CD14-positive monocyte (primary cell): ENCODE measurements around the gene ALG6. TPM values are rescaled to one million over a fixed set of nuclear protein-coding genes. Genes with fewer than 3 reads are reported as not detected.

Source experiments
- DNase-seq, 3 donors: peaks; one replicate each; pipeline ENCODE4 v3.0.0-alpha.2; 2011 to 2022
- H2AFZ ChIP-seq: 2 replicates; pipeline ENCODE4 v1.6.0; 2012; ENCODE audit warnings: mild to moderate bottlenecking, low read depth, low read length, inconsistent platforms; ENCODE audit not compliant: insufficient read depth, poor library complexity, severe bottlenecking
- H3K27ac ChIP-seq, 2 donors: 1 replicate in 1 of 2; 2 replicates in 1 of 2; pipeline ENCODE4 v1.5.1; 2012 to 2013; ENCODE audit warnings: low read length in 2 of 2, control low read depth in 1 of 2, inconsistent platforms in 1 of 2, low read depth in 1 of 2, mild to moderate bottlenecking in 1 of 2
- H3K27me3 ChIP-seq, 2 donors: one replicate each; pipeline versions ENCODE4 v1.6.0 to v1.6.1; 2011 to 2013; ENCODE audit warnings: low read length in 2 of 2; ENCODE audit not compliant: control insufficient read depth in 2 of 2, insufficient read depth in 2 of 2
- H3K36me3 ChIP-seq, 2 donors: replicated peaks in 1 of 2; 1 replicate in 1 of 2; 2 replicates in 1 of 2; pipeline versions ENCODE4 v1.5.1 to v1.6.1; 2012 to 2013; ENCODE audit warnings: low read length in 2 of 2, control low read depth in 1 of 2, inconsistent platforms in 1 of 2, mild to moderate bottlenecking in 1 of 2; ENCODE audit not compliant: insufficient read depth in 2 of 2, control insufficient read depth in 1 of 2
- H3K4me1 ChIP-seq, 2 donors: 1 replicate in 1 of 2; 2 replicates in 1 of 2; pipeline versions ENCODE4 v1.5.1 to v1.6.1; 2012 to 2013; ENCODE audit warnings: low read length in 2 of 2, control low read depth in 1 of 2, inconsistent platforms in 1 of 2, mild to moderate bottlenecking in 1 of 2, moderate library complexity in 1 of 2; ENCODE audit not compliant: insufficient read depth in 2 of 2, control insufficient read depth in 1 of 2
- H3K4me2 ChIP-seq: replicated peaks from 2 replicates; pipeline ENCODE3; 2012; ENCODE audit warnings: low read length, moderate library complexity, mild to moderate bottlenecking; ENCODE audit not compliant: poor library complexity, severe bottlenecking; ENCODE audit errors: extremely low read depth
- H3K4me3 ChIP-seq, 3 experiments: fragments of 200-600 bp in 1 of 3; sonication (generic) in 1 of 3; replicated peaks in 1 of 3; 1 replicate in 2 of 3; 2 replicates in 1 of 3; pipeline ENCODE4 v1.5.1; 2011 to 2013; ENCODE audit warnings: low read length in 3 of 3, mild to moderate bottlenecking in 3 of 3, control low read depth in 2 of 3, low read depth in 2 of 3, inconsistent platforms in 1 of 3, moderate library complexity in 1 of 3
- H3K79me2 ChIP-seq: 2 replicates; pipeline ENCODE4 v1.6.0; 2012; ENCODE audit warnings: mild to moderate bottlenecking, control low read depth, inconsistent platforms, low read length, moderate library complexity; ENCODE audit not compliant: insufficient read depth
- H3K9ac ChIP-seq: 2 replicates; pipeline ENCODE4 v1.6.0; 2017; ENCODE audit warnings: low read length, mild to moderate bottlenecking; ENCODE audit not compliant: insufficient read depth, poor library complexity, severe bottlenecking
- H3K9me3 ChIP-seq, 2 donors: replicated peaks in 1 of 2; 1 replicate in 1 of 2; 2 replicates in 1 of 2; pipeline versions ENCODE4 v1.5.1 to v1.6.1; 2012 to 2013; ENCODE audit warnings: low read length in 2 of 2, control low read depth in 1 of 2; ENCODE audit not compliant: control insufficient read depth in 1 of 2, insufficient read depth in 1 of 2
- H4K20me1 ChIP-seq: 2 replicates; pipeline ENCODE4 v1.6.0; 2012; ENCODE audit warnings: mild to moderate bottlenecking, low read length, control low read depth, moderate library complexity; ENCODE audit not compliant: insufficient read depth
- H3K27ac Mint-ChIP-seq, 7 donors: one replicate each; pipeline ENCODE4 v1.8.0; 2020; ENCODE audit warnings: mild to moderate bottlenecking in 7 of 7, mixed read lengths in 7 of 7, moderate library complexity in 6 of 7, inconsistent platforms in 2 of 7
- H3K27me3 Mint-ChIP-seq, 3 donors: one replicate each; pipeline ENCODE4 v1.8.0; 2021 to 2022; ENCODE audit warnings: low read depth in 3 of 3, mild to moderate bottlenecking in 3 of 3, mixed read lengths in 3 of 3, moderate library complexity in 3 of 3, inconsistent platforms in 1 of 3
- H3K36me3 Mint-ChIP-seq, 2 donors: one replicate each; pipeline ENCODE4 v1.8.0; 2020; ENCODE audit warnings: mixed read lengths in 2 of 2, inconsistent platforms in 1 of 2, mild to moderate bottlenecking in 1 of 2
- H3K4me1 Mint-ChIP-seq: one replicate; pipeline ENCODE4 v1.8.0; 2020; ENCODE audit warnings: mild to moderate bottlenecking, mixed read lengths
- H3K4me3 Mint-ChIP-seq, 2 donors: one replicate each; pipeline ENCODE4 v1.8.0; 2020; ENCODE audit warnings: mild to moderate bottlenecking in 2 of 2, mixed read lengths in 2 of 2, moderate library complexity in 1 of 2
- H3K9me3 Mint-ChIP-seq, 7 donors: one replicate each; pipeline ENCODE4 v1.8.0; 2020 to 2022; ENCODE audit warnings: mixed read lengths in 7 of 7, mild to moderate bottlenecking in 6 of 7, moderate library complexity in 6 of 7, inconsistent platforms in 2 of 7
- WGBS: methylation state at CpG from one replicate; pipeline ENCODE4 v1.1.5; 2013; ENCODE audit warnings: missing lambda C conversion rate; ENCODE audit not compliant: insufficient coverage; 5-methylcytosine and 5-hydroxymethylcytosine counted together
- intact Hi-C, 2 donors: fragments of 100-400 bp; cut with micrococcal nuclease; formaldehyde crosslinking; loops; one replicate each; pipeline versions ENCODE4 v1.15.0 to v1.15.1; 2023
- polyA plus RNA-seq, 3 donors: library from polyadenylated mRNA; depleted of rRNA in 1 of 3; unstranded in 2 of 3; stranded (reverse) in 1 of 3; fragments of 300-500 nt in 2 of 3; fragments of >200 nt in 1 of 3; fragmentation: Illumina TruSeq in 2 of 3; gene quantifications; 1 replicate in 2 of 3; 2 replicates in 1 of 3; pipeline ENCODE4 v1.2.3, GENCODE V29; 2012 to 2021
- TF ChIP-seq, protein P1 (sequence below): fragments of 200-600 bp; IDR thresholded peaks from one replicate; pipeline ENCODE4 v1.8.0; 2022; ENCODE audit warnings: antibody characterized with exemption, mild to moderate bottlenecking

Gene ALG6
- polyA plus RNA-seq, 3 donors, result 9.3 to 24.7 (median 20.2) TPM

DNA sequence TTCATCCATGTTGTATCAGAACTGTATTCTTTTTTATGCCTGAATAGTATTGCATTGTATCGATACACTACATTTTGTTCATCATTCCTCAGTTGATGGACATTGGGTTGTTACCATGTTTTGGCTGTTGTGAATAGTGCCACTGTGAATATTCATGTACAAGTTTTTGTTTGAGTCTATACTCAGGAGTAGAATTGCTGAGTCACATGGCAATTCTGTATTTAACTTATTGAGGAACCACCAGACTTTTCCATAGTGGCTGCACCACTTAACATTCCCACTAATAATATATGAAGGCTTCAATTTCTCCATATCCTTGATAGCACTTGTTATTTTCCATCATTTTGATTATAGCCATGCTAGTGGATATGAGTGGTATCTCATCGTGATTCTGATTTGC, 56.2 kb downstream of the ALG6 start:
- H3K27me3 ChIP-seq, result no peaks in the 10 kb centered on the region
- H3K4me2 ChIP-seq, result no peak overlapping the region
- DNase-seq, result no peak
- Mint-ChIP-seq H3K27me3 (no peaks in the 10 kb centered on the region), H3K9me3 (peaks cover 0 to 2% (median 0%) of the 10 kb centered on the region in 7 donors), H3K4me3 (no peak overlapping the region), H3K36me3 (peaks cover 17 to 21% of the 10 kb centered on the region in 2 donors), H3K4me1 (peaks cover 2% of the 10 kb centered on the region), H3K27ac (no peak overlapping the region)
- H3K9ac ChIP-seq, result no peak overlapping the region
- intact Hi-C loops, result no loop called here
- H2AFZ ChIP-seq, result no peak overlapping the region
- H3K36me3 ChIP-seq, result peaks cover 0 to 10% of the 10 kb centered on the region in 2 donors
- H3K9me3 ChIP-seq, result no peaks in the 10 kb centered on the region
- no peaks in the 10 kb centered on the region for H4K20me1 ChIP-seq
- TF ChIP-seq, protein P1, sequence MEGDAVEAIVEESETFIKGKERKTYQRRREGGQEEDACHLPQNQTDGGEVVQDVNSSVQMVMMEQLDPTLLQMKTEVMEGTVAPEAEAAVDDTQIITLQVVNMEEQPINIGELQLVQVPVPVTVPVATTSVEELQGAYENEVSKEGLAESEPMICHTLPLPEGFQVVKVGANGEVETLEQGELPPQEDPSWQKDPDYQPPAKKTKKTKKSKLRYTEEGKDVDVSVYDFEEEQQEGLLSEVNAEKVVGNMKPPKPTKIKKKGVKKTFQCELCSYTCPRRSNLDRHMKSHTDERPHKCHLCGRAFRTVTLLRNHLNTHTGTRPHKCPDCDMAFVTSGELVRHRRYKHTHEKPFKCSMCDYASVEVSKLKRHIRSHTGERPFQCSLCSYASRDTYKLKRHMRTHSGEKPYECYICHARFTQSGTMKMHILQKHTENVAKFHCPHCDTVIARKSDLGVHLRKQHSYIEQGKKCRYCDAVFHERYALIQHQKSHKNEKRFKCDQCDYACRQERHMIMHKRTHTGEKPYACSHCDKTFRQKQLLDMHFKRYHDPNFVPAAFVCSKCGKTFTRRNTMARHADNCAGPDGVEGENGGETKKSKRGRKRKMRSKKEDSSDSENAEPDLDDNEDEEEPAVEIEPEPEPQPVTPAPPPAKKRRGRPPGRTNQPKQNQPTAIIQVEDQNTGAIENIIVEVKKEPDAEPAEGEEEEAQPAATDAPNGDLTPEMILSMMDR, result no peak
- H3K79me2 ChIP-seq, result no peaks in the 10 kb centered on the region
- no peak overlapping the region for H3K27ac ChIP-seq
- H3K4me1 ChIP-seq, result no peaks in the 10 kb centered on the region
- no CpG with 5 or more reads among the region's 2 CpGs for WGBS
- no peak overlapping the region for H3K4me3 ChIP-seq

DNA sequence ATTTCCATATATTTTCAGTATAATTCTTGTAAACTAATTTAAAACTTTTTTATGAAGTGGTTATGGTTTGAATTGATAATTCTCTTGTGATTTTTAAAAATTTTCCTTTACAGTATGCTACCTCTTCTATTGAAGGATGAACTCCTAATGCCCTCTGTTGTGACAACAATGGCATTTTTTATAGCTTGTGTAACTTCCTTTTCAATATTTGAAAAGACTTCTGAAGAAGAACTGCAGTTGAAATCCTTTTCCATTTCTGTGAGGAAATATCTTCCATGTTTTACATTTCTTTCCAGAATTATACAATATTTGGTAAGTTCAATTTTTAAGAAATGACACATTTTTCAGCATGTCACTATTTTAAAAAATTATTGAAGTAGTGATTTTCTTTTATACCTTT, 61.4 kb downstream of the ALG6 start:
- Histone ChIP-seq H3K9ac (no peak overlapping the region), H3K4me2 (no peak overlapping the region), H4K20me1 (no peaks in the 10 kb centered on the region), H3K4me1 (no peaks in the 10 kb centered on the region), H3K27me3 (no peaks in the 10 kb centered on the region), H3K79me2 (no peaks in the 10 kb centered on the region), H3K27ac (no peak overlapping the region), H2AFZ (no peak overlapping the region), H3K36me3 (peaks cover 10 to 30% of the 10 kb centered on the region in 2 donors), H3K4me3 (no peak overlapping the region), H3K9me3 (peaks cover 0 to 3% of the 10 kb centered on the region in 2 donors)
- intact Hi-C loops, result no loop called here
- H3K9me3 Mint-ChIP-seq, result peaks cover 0 to 6% (median 4%) of the 10 kb centered on the region in 7 donors
- no peak overlapping the region for H3K4me3 Mint-ChIP-seq
- TF ChIP-seq, protein P1, result no peak
- no peak overlapping the region for H3K27ac Mint-ChIP-seq
- peaks cover 14 to 27% of the 10 kb centered on the region in 2 donors for H3K36me3 Mint-ChIP-seq
- no peaks in the 10 kb centered on the region for H3K27me3 Mint-ChIP-seq
- peaks cover 2% of the 10 kb centered on the region for H3K4me1 Mint-ChIP-seq
- DNase-seq, result no peak
